ENCODE measurements around the gene STAT1. TPM values are rescaled to one million over a fixed set of nuclear protein-coding genes. Genes with fewer than 3 reads are reported as not detected.

STAT1 gene
- total and polyA plus RNA-seq, 2 donors (not counting 1 experiment from before 2014, with no cell fraction given) = 128 to 171 TPM

DNA sequence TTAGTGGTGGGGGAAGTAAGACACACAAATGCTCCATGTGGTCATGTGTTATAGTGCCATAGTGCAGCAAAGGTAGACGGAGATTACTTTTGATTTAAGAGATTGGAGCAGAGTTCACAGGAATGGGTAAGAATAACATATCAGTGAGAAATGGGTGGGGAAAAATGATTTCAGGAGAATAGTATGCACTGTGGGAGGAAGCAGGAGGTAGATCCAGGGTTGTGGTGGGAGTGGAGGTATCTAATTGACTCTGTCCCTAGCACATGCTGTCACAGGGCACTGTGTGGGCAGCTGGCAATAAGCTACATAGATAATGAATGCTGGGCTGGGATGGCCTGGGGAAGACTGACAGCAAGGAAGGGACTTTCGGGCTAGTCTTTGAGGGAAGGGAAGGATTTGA, 65.3 kb downstream of the STAT1 start:
- H3K4me2 ChIP-seq (ENCODE audit: extremely low read depth, insufficient read depth, low read length) = no peak overlapping the region
- H3K27ac ChIP-seq (ENCODE audit: insufficient read depth, low read length) = no peak overlapping the region
- no peak overlapping the region for H2AFZ ChIP-seq (ENCODE audit: low read length)
- H3K79me2 ChIP-seq (ENCODE audit: control insufficient read depth, insufficient read depth, low read length) = no peaks in the 10 kb centered on the region
- H3K36me3 ChIP-seq (ENCODE audit: control insufficient read depth, insufficient read depth, low read length) = no peaks in the 10 kb centered on the region
- no peaks in the 10 kb centered on the region for H3K9me3 ChIP-seq (ENCODE audit: control insufficient read depth, insufficient read depth, low read depth, low read length)
- TF ChIP-seq, protein P1, sequence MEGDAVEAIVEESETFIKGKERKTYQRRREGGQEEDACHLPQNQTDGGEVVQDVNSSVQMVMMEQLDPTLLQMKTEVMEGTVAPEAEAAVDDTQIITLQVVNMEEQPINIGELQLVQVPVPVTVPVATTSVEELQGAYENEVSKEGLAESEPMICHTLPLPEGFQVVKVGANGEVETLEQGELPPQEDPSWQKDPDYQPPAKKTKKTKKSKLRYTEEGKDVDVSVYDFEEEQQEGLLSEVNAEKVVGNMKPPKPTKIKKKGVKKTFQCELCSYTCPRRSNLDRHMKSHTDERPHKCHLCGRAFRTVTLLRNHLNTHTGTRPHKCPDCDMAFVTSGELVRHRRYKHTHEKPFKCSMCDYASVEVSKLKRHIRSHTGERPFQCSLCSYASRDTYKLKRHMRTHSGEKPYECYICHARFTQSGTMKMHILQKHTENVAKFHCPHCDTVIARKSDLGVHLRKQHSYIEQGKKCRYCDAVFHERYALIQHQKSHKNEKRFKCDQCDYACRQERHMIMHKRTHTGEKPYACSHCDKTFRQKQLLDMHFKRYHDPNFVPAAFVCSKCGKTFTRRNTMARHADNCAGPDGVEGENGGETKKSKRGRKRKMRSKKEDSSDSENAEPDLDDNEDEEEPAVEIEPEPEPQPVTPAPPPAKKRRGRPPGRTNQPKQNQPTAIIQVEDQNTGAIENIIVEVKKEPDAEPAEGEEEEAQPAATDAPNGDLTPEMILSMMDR (conservative IDR thresholded peaks at IDR 0.05 in 1 of 2, IDR thresholded peaks at IDR 0.05 in 1 of 2; ENCODE audit: low read depth in 1 of 2, low read length in 2 of 2) = no peak
- TF ChIP-seq EZH2 (IDR thresholded peaks at IDR 0.05; ENCODE audit: low read length, missing control alignments) = no peak
- H4K20me1 ChIP-seq (ENCODE audit: control insufficient read depth, extremely low read depth, insufficient read depth, low read length) = no peaks in the 10 kb centered on the region
- no peaks in the 10 kb centered on the region for H3K27me3 ChIP-seq (ENCODE audit: control insufficient read depth, insufficient read depth, low read length)
- peak in 1 of 2 donors; percentile 89 for DNase-seq (ENCODE audit: low read depth in 2 of 2)
- peaks cover 14% of the 10 kb centered on the region for H3K4me1 ChIP-seq (ENCODE audit: control insufficient read depth, extremely low read depth, insufficient read depth, low read length)
- H3K9ac ChIP-seq (ENCODE audit: insufficient read depth, low read length) = no peak overlapping the region
- H3K4me3 ChIP-seq (replicated peaks in 1 of 4; ENCODE audit: control extremely low read depth in 1 of 4, insufficient read depth in 1 of 4, low read depth in 3 of 4, low read length in 4 of 4) = no peak overlapping the region

DNA sequence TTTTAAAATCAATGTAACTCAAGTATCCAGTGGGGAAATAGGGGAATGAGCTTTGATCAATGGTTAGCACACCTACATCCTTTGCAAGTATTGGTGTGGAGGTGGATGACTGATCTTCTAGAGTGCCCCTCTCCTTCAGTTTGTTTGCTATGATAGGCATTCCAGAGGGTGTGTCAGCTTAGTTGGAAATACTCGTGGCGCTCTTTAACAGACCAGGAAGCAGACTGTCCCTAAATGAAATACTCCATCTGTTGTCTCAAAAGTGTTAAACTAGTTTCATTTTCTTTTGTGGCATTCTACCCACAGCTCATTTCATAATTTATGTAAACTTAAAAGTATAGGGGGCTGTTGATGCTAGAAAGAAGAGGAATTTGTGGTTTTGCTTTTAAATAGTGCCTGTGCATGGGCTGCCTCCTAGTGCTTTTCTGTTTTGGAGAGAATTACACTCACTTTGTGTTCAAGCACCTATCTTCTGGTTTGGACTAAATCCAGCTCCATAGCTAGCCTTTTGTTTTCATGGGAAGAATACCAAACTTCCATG, 66.2 kb downstream of the STAT1 start:
- Histone ChIP-seq H2AFZ (ENCODE audit: low read length) (no peak overlapping the region), H3K9me3 (ENCODE audit: control insufficient read depth, insufficient read depth, low read depth, low read length) (no peaks in the 10 kb centered on the region), H3K27ac (ENCODE audit: insufficient read depth, low read length) (no peak overlapping the region), H3K4me2 (ENCODE audit: extremely low read depth, insufficient read depth, low read length) (peak overlapping the region; percentile 93), H4K20me1 (ENCODE audit: control insufficient read depth, extremely low read depth, insufficient read depth, low read length) (no peaks in the 10 kb centered on the region), H3K4me1 (ENCODE audit: control insufficient read depth, extremely low read depth, insufficient read depth, low read length) (peaks cover 14% of the 10 kb centered on the region), H3K27me3 (ENCODE audit: control insufficient read depth, insufficient read depth, low read length) (no peaks in the 10 kb centered on the region), H3K4me3 (replicated peaks in 1 of 4; ENCODE audit: control extremely low read depth in 1 of 4, insufficient read depth in 1 of 4, low read depth in 3 of 4, low read length in 4 of 4) (peak overlapping the region in 3 of 4 experiments; percentile 11 to 39 (median 19)), H3K36me3 (ENCODE audit: control insufficient read depth, insufficient read depth, low read length) (no peaks in the 10 kb centered on the region), H3K9ac (ENCODE audit: insufficient read depth, low read length) (no peak overlapping the region), H3K79me2 (ENCODE audit: control insufficient read depth, insufficient read depth, low read length) (no peaks in the 10 kb centered on the region)
- DNase-seq (ENCODE audit: low read depth in 2 of 2) = peak; percentile 85 to 90
- TF ChIP-seq EZH2 (IDR thresholded peaks at IDR 0.05; ENCODE audit: low read length, missing control alignments) = no peak
- TF ChIP-seq, protein P1 (conservative IDR thresholded peaks at IDR 0.05 in 1 of 2, IDR thresholded peaks at IDR 0.05 in 1 of 2; ENCODE audit: low read depth in 1 of 2, low read length in 2 of 2) = peak; percentile 22 to 26

DNA sequence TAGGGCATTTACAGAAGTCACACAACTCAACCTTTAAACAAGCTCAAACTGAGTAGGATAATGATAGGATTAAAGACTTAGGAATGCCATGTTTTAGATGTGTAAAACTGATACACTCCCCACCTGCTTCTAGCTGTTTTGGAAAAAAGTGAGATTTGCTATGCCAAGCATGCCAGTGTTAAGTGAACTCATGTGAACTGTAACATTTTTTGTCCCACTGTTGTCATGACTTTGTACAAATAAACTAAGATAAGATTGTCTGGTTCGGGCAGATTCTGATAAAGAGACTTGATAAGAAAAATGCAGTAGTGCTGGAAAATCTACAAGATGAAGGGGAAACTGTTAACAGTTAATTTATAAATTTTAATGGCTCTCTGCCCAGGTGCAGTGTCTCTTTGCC, 66.8 kb downstream of the STAT1 start:
- H3K4me1 ChIP-seq (ENCODE audit: control insufficient read depth, extremely low read depth, insufficient read depth, low read length) = peaks cover 14% of the 10 kb centered on the region
- no peak for TF ChIP-seq EZH2 (IDR thresholded peaks at IDR 0.05; ENCODE audit: low read length, missing control alignments)
- TF ChIP-seq, protein P1 (conservative IDR thresholded peaks at IDR 0.05 in 1 of 2, IDR thresholded peaks at IDR 0.05 in 1 of 2; ENCODE audit: low read depth in 1 of 2, low read length in 2 of 2) = no peak
- H3K4me3 ChIP-seq (replicated peaks in 1 of 4; ENCODE audit: control extremely low read depth in 1 of 4, insufficient read depth in 1 of 4, low read depth in 3 of 4, low read length in 4 of 4) = no peak overlapping the region
- DNase-seq (ENCODE audit: low read depth in 2 of 2) = peak; percentile 12 to 77
- no peaks in the 10 kb centered on the region for H4K20me1 ChIP-seq (ENCODE audit: control insufficient read depth, extremely low read depth, insufficient read depth, low read length)
- H3K9me3 ChIP-seq (ENCODE audit: control insufficient read depth, insufficient read depth, low read depth, low read length) = no peaks in the 10 kb centered on the region
- no peak overlapping the region for H3K9ac ChIP-seq (ENCODE audit: insufficient read depth, low read length)
- H2AFZ ChIP-seq (ENCODE audit: low read length) = no peak overlapping the region
- H3K27me3 ChIP-seq (ENCODE audit: control insufficient read depth, insufficient read depth, low read length) = no peaks in the 10 kb centered on the region
- H3K36me3 ChIP-seq (ENCODE audit: control insufficient read depth, insufficient read depth, low read length) = no peaks in the 10 kb centered on the region
- peak overlapping the region; percentile 93 for H3K4me2 ChIP-seq (ENCODE audit: extremely low read depth, insufficient read depth, low read length)
- H3K79me2 ChIP-seq (ENCODE audit: control insufficient read depth, insufficient read depth, low read length) = no peaks in the 10 kb centered on the region
- no peak overlapping the region for H3K27ac ChIP-seq (ENCODE audit: insufficient read depth, low read length)
